Muscle of leg (tissue), 11 donors: Measurements from ENCODE around the gene MRPL38. TPM values are rescaled to one million over a fixed set of nuclear protein-coding genes. Genes with fewer than 3 reads are reported as not detected.

Experiments used
- DNase-seq: peaks from one replicate; pipeline ENCODE4 v3.0.0; 2013
- H3K27ac ChIP-seq: one replicate; pipeline ENCODE4 v1.5.1; 2013; ENCODE audit warnings: mild to moderate bottlenecking, low read length, control low read depth
- H3K27me3 ChIP-seq: one replicate; pipeline ENCODE4 v1.6.1; 2013; ENCODE audit warnings: low read length; ENCODE audit not compliant: control insufficient read depth, insufficient read depth
- H3K36me3 ChIP-seq: one replicate; pipeline ENCODE4 v1.6.1; 2013; ENCODE audit warnings: low read length; ENCODE audit not compliant: control insufficient read depth, insufficient read depth
- H3K4me1 ChIP-seq: one replicate; pipeline ENCODE4 v1.6.1; 2013; ENCODE audit warnings: low read length; ENCODE audit not compliant: control insufficient read depth, insufficient read depth
- H3K4me3 ChIP-seq: one replicate; pipeline ENCODE4 v1.5.1; 2013; ENCODE audit warnings: low read length, control low read depth
- H3K9me3 ChIP-seq: replicated peaks from 2 replicates; pipeline ENCODE4 v1.6.1; 2013; ENCODE audit warnings: low read depth, low read length; ENCODE audit not compliant: control insufficient read depth
- WGBS: methylation state at CpG from one replicate; pipeline ENCODE4 v1.1.5; 2013; ENCODE audit warnings: missing lambda C conversion rate; ENCODE audit not compliant: insufficient coverage; 5-methylcytosine and 5-hydroxymethylcytosine counted together
- polyA plus RNA-seq, 8 donors: library from polyadenylated mRNA; unstranded; fragments of 120-200 nt; gene quantifications; one replicate each; pipeline versions ENCODE4 v1.2.1 to v1.2.3, GENCODE V29; 2013; ENCODE audit warnings: inconsistent platforms in 1 of 8, low replicate concordance in 1 of 8; ENCODE audit not compliant: insufficient read length in 8 of 8, insufficient read depth in 1 of 8
- total RNA-seq: library from RNA; stranded (reverse); fragments of 120-200 nt; gene quantifications from one replicate; pipeline ENCODE4 v1.2.4, GENCODE V29; 2013

MRPL38 gene
- total and polyA plus RNA-seq, 9 donors = 28.2 to 81.4 (median 71.6) TPM

GRCh38 chr17:75937652-75938051 lies 33.0 kb upstream of the MRPL38 start:
- WGBS = 84% methylated on average over 11 of the region's 13 CpGs
- H3K27me3 ChIP-seq = no peaks in the 10 kb centered on the region
- no peaks in the 10 kb centered on the region for H3K9me3 ChIP-seq
- no peak overlapping the region for H3K4me3 ChIP-seq
- peaks cover 3% of the 10 kb centered on the region for H3K36me3 ChIP-seq
- peaks cover 10% of the 10 kb centered on the region for H3K4me1 ChIP-seq
- DNase-seq = no peak
- no peak overlapping the region for H3K27ac ChIP-seq

GRCh38 chr17:75933808-75934207 lies 29.1 kb upstream of the MRPL38 start:
- Histone ChIP-seq H3K4me3 (no peak overlapping the region), H3K27me3 (no peaks in the 10 kb centered on the region), H3K4me1 (no peaks in the 10 kb centered on the region), H3K9me3 (no peaks in the 10 kb centered on the region), H3K36me3 (peaks cover 4% of the 10 kb centered on the region), H3K27ac (no peak overlapping the region)
- no peak for DNase-seq
- WGBS = no CpG with 5 or more reads among the region's 4 CpGs

- Histone ChIP-seq H3K4me1 (no peaks in the 10 kb centered on the region), H3K36me3 (peaks cover 4% of the 10 kb centered on the region), H3K9me3 (no peaks in the 10 kb centered on the region), H3K27me3 (no peaks in the 10 kb centered on the region), H3K4me3 (no peak overlapping the region), H3K27ac (no peak overlapping the region)
- no peak for DNase-seq
- WGBS = 83% methylated on average over 3 of the region's 5 CpGs
These were observed 28.2 kb upstream of the MRPL38 start for GRCh38 chr17:75932852-75933251.

- H3K27me3 ChIP-seq = no peaks in the 10 kb centered on the region
- no peak overlapping the region for H3K27ac ChIP-seq
- H3K4me3 ChIP-seq = no peak overlapping the region
- H3K9me3 ChIP-seq = no peaks in the 10 kb centered on the region
- H3K36me3 ChIP-seq = peaks cover 17% of the 10 kb centered on the region
- DNase-seq = no peak
- H3K4me1 ChIP-seq = no peaks in the 10 kb centered on the region
- WGBS = 100% methylated on average over 1 of the region's 4 CpGs
These were observed 26.4 kb upstream of the MRPL38 start for GRCh38 chr17:75931062-75931461.

GRCh38 chr17:75927286-75927922 lies 22.7 kb upstream of the MRPL38 start:
- Histone ChIP-seq H3K9me3 (no peaks in the 10 kb centered on the region), H3K27ac (no peak overlapping the region), H3K27me3 (no peaks in the 10 kb centered on the region), H3K4me3 (no peak overlapping the region), H3K4me1 (peaks cover 9% of the 10 kb centered on the region), H3K36me3 (peaks cover 40% of the 10 kb centered on the region)
- DNase-seq = no peak
- 75% methylated on average over 5 of the region's 6 CpGs for WGBS

GRCh38 chr17:75926456-75926855 lies 21.8 kb upstream of the MRPL38 start:
- Histone ChIP-seq H3K36me3 (peaks cover 40% of the 10 kb centered on the region), H3K4me1 (peaks cover 9% of the 10 kb centered on the region), H3K27me3 (no peaks in the 10 kb centered on the region), H3K4me3 (no peak overlapping the region), H3K27ac (no peak overlapping the region), H3K9me3 (no peaks in the 10 kb centered on the region)
- DNase-seq = no peak
- WGBS = 93% methylated on average over 4 of the region's 4 CpGs

GRCh38 chr17:75925912-75926311 lies 21.2 kb upstream of the MRPL38 start:
- WGBS = 93% methylated on average over 11 of the region's 15 CpGs
- H3K27me3 ChIP-seq = no peaks in the 10 kb centered on the region
- H3K4me3 ChIP-seq = no peak overlapping the region
- H3K4me1 ChIP-seq = peaks cover 11% of the 10 kb centered on the region
- H3K9me3 ChIP-seq = no peaks in the 10 kb centered on the region
- DNase-seq = no peak
- no peak overlapping the region for H3K27ac ChIP-seq
- peaks cover 41% of the 10 kb centered on the region for H3K36me3 ChIP-seq

GRCh38 chr17:75925103-75925502 lies 20.4 kb upstream of the MRPL38 start:
- H3K4me3 ChIP-seq = no peak overlapping the region
- no peak for DNase-seq
- WGBS = 76% methylated on average over 8 of the region's 11 CpGs
- peaks cover 42% of the 10 kb centered on the region for H3K36me3 ChIP-seq
- H3K9me3 ChIP-seq = no peaks in the 10 kb centered on the region
- H3K4me1 ChIP-seq = peaks cover 19% of the 10 kb centered on the region
- no peak overlapping the region for H3K27ac ChIP-seq
- H3K27me3 ChIP-seq = no peaks in the 10 kb centered on the region

GRCh38 chr17:75922963-75923874 lies 18.5 kb upstream of the MRPL38 start:
- WGBS = 82% methylated on average over 17 of the region's 19 CpGs
- H3K9me3 ChIP-seq = no peaks in the 10 kb centered on the region
- H3K27me3 ChIP-seq = no peaks in the 10 kb centered on the region
- H3K4me3 ChIP-seq = no peak overlapping the region
- peaks cover 29% of the 10 kb centered on the region for H3K4me1 ChIP-seq
- no peak for DNase-seq
- peak overlapping the region; percentile 20 for H3K27ac ChIP-seq
- peaks cover 51% of the 10 kb centered on the region for H3K36me3 ChIP-seq

- 77% methylated on average over 18 of the region's 18 CpGs for WGBS
- DNase-seq = no peak
- Histone ChIP-seq H3K4me1 (peaks cover 35% of the 10 kb centered on the region), H3K4me3 (no peak overlapping the region), H3K27me3 (no peaks in the 10 kb centered on the region), H3K36me3 (peaks cover 49% of the 10 kb centered on the region), H3K9me3 (no peaks in the 10 kb centered on the region), H3K27ac (no peak overlapping the region)
These were observed 17.7 kb upstream of the MRPL38 start for GRCh38 chr17:75922173-75922961.
